Adipose tissue (tissue), 3 donors: ENCODE measurements around the gene COL1A2. TPM values are rescaled to one million over a fixed set of nuclear protein-coding genes. Genes with fewer than 3 reads are reported as not detected.

ENCODE experiments used
- H3K27ac ChIP-seq: one replicate; pipeline ENCODE4 v1.5.1; 2013; ENCODE audit warnings: low read depth, low read length
- WGBS, 3 donors: extraction: QIAGEN DNeasy Blood & Tissue Kit; methylation state at CpG; one replicate each; pipeline ENCODE4 v1.1.7; 2013; 5-methylcytosine and 5-hydroxymethylcytosine counted together
- polyA plus RNA-seq, 3 donors: library from polyadenylated mRNA; stranded (reverse); fragments of 200-250 nt; gene quantifications; one replicate each; pipeline ENCODE4 v1.2.3, GENCODE V29; 2013
- donor health status: healthy with polysubstance abuse.
- donor health status: Bipolar disorder and iron deficiency.
- donor health status: healthy.

COL1A2 gene
- polyA plus RNA-seq, 3 donors: 42.3 to 486 (median 167) TPM

GRCh38 chr7:94423863-94424735 lies 29.4 kb downstream of the COL1A2 start:
- WGBS, 3 donors: 74 to 83% (median 77%) methylated on average over 5 of the region's 5 CpGs
- no peak overlapping the region for H3K27ac ChIP-seq

- whole genome bisulfite sequencing, 3 donors: 89 to 92% (median 91%) methylated on average over 10 of the region's 10 CpGs
- H3K27ac ChIP-seq: no peak overlapping the region
Observed at GRCh38 chr7:94425546-94425945, 30.9 kb downstream of the COL1A2 start.

- no peak overlapping the region for H3K27ac ChIP-seq
- 86 to 88% (median 87%) methylated on average over 12 of the region's 12 CpGs for WGBS, 3 donors
Observed at GRCh38 chr7:94426980-94427875, 32.5 kb downstream of the COL1A2 start.

- H3K27ac ChIP-seq: no peak overlapping the region
- 91 to 95% (median 92%) methylated on average over 1 of the region's 1 CpG for WGBS, 3 donors
Observed at GRCh38 chr7:94429153-94429552, 34.5 kb downstream of the COL1A2 start.

GRCh38 chr7:94431176-94431575 lies 36.5 kb downstream of the COL1A2 start:
- H3K27ac ChIP-seq: no peak overlapping the region
- WGBS, 3 donors: 56 to 67% (median 57%) methylated on average over 1 of the region's 1 CpG

- H3K27ac ChIP-seq: no peak overlapping the region
- WGBS, 3 donors: 76 to 87% (median 85%) methylated on average over 3 of the region's 3 CpGs
Observed at GRCh38 chr7:94431619-94432280, 37.1 kb downstream of the COL1A2 start.

- no peak overlapping the region for H3K27ac ChIP-seq
- WGBS, 3 donors: 80 to 84% (median 81%) methylated on average over 2 of the region's 2 CpGs
Observed at GRCh38 chr7:94432281-94432670, 37.6 kb downstream of the COL1A2 start.

- H3K27ac ChIP-seq: no peak overlapping the region
- 82 to 97% (median 89%) methylated on average over 1 of the region's 1 CpG for WGBS, 3 donors
Observed at GRCh38 chr7:94432817-94433216, 38.1 kb downstream of the COL1A2 start.

GRCh38 chr7:94433224-94433623 lies 38.5 kb downstream of the COL1A2 start:
- 68 to 83% (median 77%) methylated on average over 2 of the region's 2 CpGs for WGBS, 3 donors
- H3K27ac ChIP-seq: no peak overlapping the region

- 65 to 73% (median 69%) methylated on average over 2 of the region's 2 CpGs for WGBS, 3 donors
Observed at GRCh38 chr7:94434042-94434441, 39.3 kb downstream of the COL1A2 start.

GRCh38 chr7:94436018-94436604 lies 41.4 kb downstream of the COL1A2 start:
- WGBS, 3 donors: 20 to 22% (median 21%) methylated on average over 6 of the region's 6 CpGs
- H3K27ac ChIP-seq: no peak overlapping the region

More at GRCh38 chr7:94434042-94434441, 39.3 kb downstream of the COL1A2 start:
- no peak overlapping the region for H3K27ac ChIP-seq

- no peak overlapping the region for H3K27ac ChIP-seq
- 89 to 96% (median 91%) methylated on average over 4 of the region's 4 CpGs for WGBS, 3 donors
Observed at GRCh38 chr7:94436700-94437099, 42.0 kb downstream of the COL1A2 start.

- no peak overlapping the region for H3K27ac ChIP-seq
- 60 to 63% (median 60%) methylated on average over 3 of the region's 3 CpGs for WGBS, 3 donors
Observed at GRCh38 chr7:94439893-94440381, 45.2 kb downstream of the COL1A2 start.

- WGBS, 3 donors: 58 to 78% (median 70%) methylated on average over 7 of the region's 7 CpGs
- H3K27ac ChIP-seq: no peak overlapping the region
Observed at GRCh38 chr7:94440451-94441039, 45.9 kb downstream of the COL1A2 start.

- H3K27ac ChIP-seq: no peak overlapping the region
- 84 to 85% (median 85%) methylated on average over 3 of the region's 3 CpGs for whole genome bisulfite sequencing, 3 donors
Observed at GRCh38 chr7:94441138-94441537, 46.4 kb downstream of the COL1A2 start.

- 88 to 96% (median 93%) methylated on average over 3 of the region's 3 CpGs for WGBS, 3 donors
- H3K27ac ChIP-seq: no peak overlapping the region
Observed at GRCh38 chr7:94442639-94443038, 47.9 kb downstream of the COL1A2 start.

GRCh38 chr7:94444813-94445212 lies 50.1 kb downstream of the COL1A2 start:
- no peak overlapping the region for H3K27ac ChIP-seq
- 31 to 70% (median 68%) methylated on average over 2 of the region's 2 CpGs for WGBS, 3 donors

GRCh38 chr7:94445696-94446194 lies 51.0 kb downstream of the COL1A2 start:
- no peak overlapping the region for H3K27ac ChIP-seq
- 28 to 70% (median 66%) methylated on average over 2 of the region's 2 CpGs for WGBS, 3 donors
